Chondrocyte (in vitro differentiated cells): ENCODE results near the gene NETO1. TPM values are rescaled to one million over a fixed set of nuclear protein-coding genes. Genes with fewer than 3 reads are reported as not detected.

Experiments
- DNase-seq: peaks from one replicate; pipeline ENCODE4 v3.0.0; 2021; ENCODE audit warnings: mixed read lengths, low spot score
- H3K27ac Mint-ChIP-seq: one replicate; pipeline ENCODE4 v1.8.0; 2021; ENCODE audit warnings: mild to moderate bottlenecking, moderate library complexity, mixed read lengths; ENCODE audit not compliant: unreplicated experiment
- H3K27me3 Mint-ChIP-seq: 2 replicates; pipeline ENCODE4 v1.8.0; 2021; ENCODE audit warnings: low read depth, mixed read lengths
- H3K36me3 Mint-ChIP-seq: 2 replicates; pipeline ENCODE4 v1.8.0; 2021; ENCODE audit warnings: low read depth, mixed read lengths
- H3K4me1 Mint-ChIP-seq: 2 replicates; pipeline ENCODE4 v1.8.0; 2021; ENCODE audit warnings: low read depth, mild to moderate bottlenecking, mixed read lengths
- H3K4me3 Mint-ChIP-seq: one replicate; pipeline ENCODE4 v1.8.0; 2021; ENCODE audit warnings: mild to moderate bottlenecking, moderate library complexity, mixed read lengths; ENCODE audit not compliant: unreplicated experiment
- H3K9me3 Mint-ChIP-seq: 2 replicates; pipeline ENCODE4 v1.8.0; 2021; ENCODE audit warnings: low read depth, mixed read lengths
- total RNA-seq: library from RNA; stranded (reverse); gene quantifications from 3 replicates; pipeline ENCODE4 v1.2.1, GENCODE V29; 2021
- TF ChIP-seq, protein P1 (sequence below): fragments of 200-600 bp; sonication (generic); IDR thresholded peaks from 2 replicates; pipeline ENCODE4 v1.5.0; 2021; ENCODE audit warnings: antibody characterized with exemption, mild to moderate bottlenecking, moderate library complexity

Gene NETO1
- total RNA-seq, 1 donor from 2014 or later = not detected

DNA sequence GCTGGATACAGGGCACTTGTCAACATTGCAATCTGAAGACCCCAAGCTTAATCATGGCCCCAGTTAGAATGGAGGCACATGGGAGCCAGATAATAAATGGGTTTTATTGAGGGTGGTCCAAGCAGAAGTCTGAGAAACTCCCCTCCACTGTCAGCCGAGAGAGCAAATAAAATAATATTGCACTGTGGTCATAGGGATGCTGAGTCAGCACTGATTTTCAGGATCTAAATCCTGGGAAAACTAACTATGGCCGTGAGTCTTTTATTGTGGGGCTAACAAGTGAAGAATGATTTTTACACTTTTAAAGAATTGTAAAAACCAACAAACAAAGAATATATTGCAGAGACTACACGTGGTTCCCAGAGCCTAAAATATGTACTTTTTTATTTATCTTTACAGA lies 31.1 kb upstream of the NETO1 start:
- no peak overlapping the region for H3K27ac Mint-ChIP-seq
- H3K36me3 Mint-ChIP-seq = no peaks in the 10 kb centered on the region
- H3K4me3 Mint-ChIP-seq = no peak overlapping the region

DNA sequence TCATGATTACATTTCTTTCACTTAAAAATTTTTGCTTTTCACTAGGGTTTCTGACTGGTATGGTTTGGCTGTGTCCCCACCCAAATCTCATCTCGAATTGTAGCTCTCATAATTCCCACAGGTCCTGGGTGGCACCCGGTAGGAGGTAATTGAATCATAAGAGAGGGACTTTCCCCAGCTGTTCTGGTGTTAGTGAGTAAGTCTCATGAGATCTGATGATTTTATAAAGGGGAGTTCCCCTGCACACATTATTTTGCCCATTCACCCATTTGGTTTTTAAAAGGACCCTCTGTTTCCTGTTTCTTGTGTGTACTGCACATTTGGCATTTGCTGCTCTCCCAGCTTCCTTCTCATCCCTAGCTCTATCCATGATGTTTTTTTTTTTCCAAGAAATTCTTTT lies 27.8 kb upstream of the NETO1 start:
- Mint-ChIP-seq H3K36me3 (no peaks in the 10 kb centered on the region), H3K9me3 (no peaks in the 10 kb centered on the region), H3K27ac (no peak overlapping the region), H3K4me1 (no peaks in the 10 kb centered on the region), H3K4me3 (no peak overlapping the region), H3K27me3 (no peaks in the 10 kb centered on the region)
- no peak for DNase-seq
- TF ChIP-seq, protein P1, sequence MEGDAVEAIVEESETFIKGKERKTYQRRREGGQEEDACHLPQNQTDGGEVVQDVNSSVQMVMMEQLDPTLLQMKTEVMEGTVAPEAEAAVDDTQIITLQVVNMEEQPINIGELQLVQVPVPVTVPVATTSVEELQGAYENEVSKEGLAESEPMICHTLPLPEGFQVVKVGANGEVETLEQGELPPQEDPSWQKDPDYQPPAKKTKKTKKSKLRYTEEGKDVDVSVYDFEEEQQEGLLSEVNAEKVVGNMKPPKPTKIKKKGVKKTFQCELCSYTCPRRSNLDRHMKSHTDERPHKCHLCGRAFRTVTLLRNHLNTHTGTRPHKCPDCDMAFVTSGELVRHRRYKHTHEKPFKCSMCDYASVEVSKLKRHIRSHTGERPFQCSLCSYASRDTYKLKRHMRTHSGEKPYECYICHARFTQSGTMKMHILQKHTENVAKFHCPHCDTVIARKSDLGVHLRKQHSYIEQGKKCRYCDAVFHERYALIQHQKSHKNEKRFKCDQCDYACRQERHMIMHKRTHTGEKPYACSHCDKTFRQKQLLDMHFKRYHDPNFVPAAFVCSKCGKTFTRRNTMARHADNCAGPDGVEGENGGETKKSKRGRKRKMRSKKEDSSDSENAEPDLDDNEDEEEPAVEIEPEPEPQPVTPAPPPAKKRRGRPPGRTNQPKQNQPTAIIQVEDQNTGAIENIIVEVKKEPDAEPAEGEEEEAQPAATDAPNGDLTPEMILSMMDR = no peak

More for the DNA sequence above, 31.1 kb upstream of the NETO1 start:
- Mint-ChIP-seq H3K9me3 (no peaks in the 10 kb centered on the region), H3K4me1 (no peaks in the 10 kb centered on the region), H3K27me3 (peaks cover 2% of the 10 kb centered on the region)
- DNase-seq = no peak
- TF ChIP-seq, protein P1 = no peak

DNA sequence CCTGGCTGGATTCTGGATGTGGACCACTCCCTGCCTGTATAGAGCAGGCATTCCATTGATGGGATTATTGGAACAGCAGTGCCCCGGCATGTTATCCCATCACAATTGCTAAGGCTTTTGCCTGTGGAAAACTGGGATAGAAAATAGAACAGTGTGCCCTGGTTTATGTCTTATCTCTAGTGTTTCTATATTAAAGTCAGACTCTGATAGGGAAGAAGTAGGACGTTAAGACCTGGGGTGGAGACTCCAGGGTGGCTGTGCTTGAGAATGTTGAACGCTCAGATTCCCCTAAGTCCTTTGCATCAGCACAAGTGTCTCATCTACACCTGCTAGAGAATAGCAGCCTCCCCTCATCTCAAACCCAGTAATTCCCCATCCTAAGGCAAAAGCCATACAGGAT lies 10.8 kb upstream of the NETO1 start:
- H3K4me1 Mint-ChIP-seq = no peaks in the 10 kb centered on the region

DNA sequence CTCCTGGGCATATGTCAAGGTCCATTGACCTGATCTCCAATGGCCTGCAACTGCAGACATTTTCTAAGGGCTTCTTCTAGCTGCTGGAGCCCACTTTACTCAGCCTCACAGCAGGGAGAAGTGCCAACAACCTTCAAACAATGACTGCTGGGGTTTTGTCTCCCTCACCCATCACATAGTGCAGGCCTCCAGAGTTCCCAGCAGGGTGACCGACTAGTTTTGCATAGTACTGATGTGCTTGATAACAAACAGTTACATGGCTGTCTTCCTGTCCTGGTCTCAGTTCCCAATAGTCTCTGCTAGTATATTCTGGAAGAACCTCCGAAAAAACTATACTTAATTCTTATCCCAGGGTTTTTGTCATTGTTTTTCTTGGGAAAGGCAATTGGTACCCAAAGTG lies 10.4 kb upstream of the NETO1 start:
- H3K4me3 Mint-ChIP-seq = no peak overlapping the region
- no peaks in the 10 kb centered on the region for H3K9me3 Mint-ChIP-seq
- no peak overlapping the region for H3K27ac Mint-ChIP-seq
- no peak for DNase-seq
- H3K27me3 Mint-ChIP-seq = peaks cover 4% of the 10 kb centered on the region
- TF ChIP-seq, protein P1 = no peak
- no peaks in the 10 kb centered on the region for H3K36me3 Mint-ChIP-seq
- H3K4me1 Mint-ChIP-seq = no peaks in the 10 kb centered on the region

More for the DNA sequence above, 10.8 kb upstream of the NETO1 start:
- no peak for DNase-seq
- no peaks in the 10 kb centered on the region for H3K9me3 Mint-ChIP-seq
- no peak overlapping the region for H3K27ac Mint-ChIP-seq
- H3K4me3 Mint-ChIP-seq = no peak overlapping the region
- TF ChIP-seq, protein P1 = no peak
- H3K36me3 Mint-ChIP-seq = no peaks in the 10 kb centered on the region
- peaks cover 4% of the 10 kb centered on the region for H3K27me3 Mint-ChIP-seq

DNA sequence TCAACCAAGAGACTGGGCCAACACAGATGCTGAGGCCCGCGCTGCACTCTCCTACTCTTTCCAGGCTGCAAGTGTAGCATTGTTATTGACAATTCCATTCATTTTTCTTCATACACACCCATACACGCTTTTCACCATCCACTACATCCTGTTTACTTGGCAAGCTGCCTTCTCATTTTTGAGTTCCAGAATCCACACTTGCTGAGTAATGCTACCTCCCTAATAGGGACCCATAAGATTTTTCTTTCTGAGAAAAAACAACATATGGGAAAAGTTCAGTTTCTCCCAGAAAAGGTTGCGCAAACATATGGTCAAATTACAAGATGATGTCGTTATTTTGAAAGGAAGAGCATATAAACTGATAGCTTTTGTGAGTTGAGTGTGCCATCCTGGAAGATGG lies 3.3 kb upstream of the NETO1 start:
- Mint-ChIP-seq H3K9me3 (no peaks in the 10 kb centered on the region), H3K4me3 (no peak overlapping the region), H3K27me3 (peaks cover 32% of the 10 kb centered on the region), H3K36me3 (no peaks in the 10 kb centered on the region), H3K27ac (no peak overlapping the region), H3K4me1 (peaks cover 13% of the 10 kb centered on the region)
- DNase-seq = no peak
- TF ChIP-seq, protein P1 = no peak
